RWPE2 (cell line): ENCODE results near the gene SCN3B.

ENCODE experiments used
- ATAC-seq: fragments of 200-7000 bp; cut with Tn5 transposase; 3 replicates; pipeline ENCODE4 v1.9.1; 2021; ENCODE audit warnings: low read depth
- DNase-seq: peaks from one replicate; pipeline ENCODE4 v3.0.0-alpha.2; 2020; ENCODE audit warnings: low spot score
- H3K27ac ChIP-seq: fragments of 450-650 bp; 2 replicates; pipeline ENCODE4 v1.5.1; 2017; ENCODE audit warnings: mild to moderate bottlenecking; ENCODE audit not compliant: poor library complexity, severe bottlenecking
- H3K27me3 ChIP-seq: fragments of 250-450 bp; sonication (Bioruptor Pico); 2 replicates; pipeline ENCODE4 v1.5.1; 2021; ENCODE audit warnings: mild to moderate bottlenecking, moderate library complexity; ENCODE audit not compliant: insufficient read depth, poor library complexity, severe bottlenecking
- H3K36me3 ChIP-seq: fragments of 250-450 bp; sonication (Bioruptor Pico); 2 replicates; pipeline ENCODE4 v1.5.1; 2020; ENCODE audit warnings: low read depth, mild to moderate bottlenecking, moderate library complexity
- H3K4me1 ChIP-seq: fragments of 250-450 bp; sonication (Bioruptor Pico); 2 replicates; pipeline ENCODE4 v1.5.1; 2021; ENCODE audit warnings: mild to moderate bottlenecking, moderate library complexity; ENCODE audit not compliant: insufficient read depth, poor library complexity, severe bottlenecking
- H3K4me3 ChIP-seq: fragments of 250-450 bp; sonication (Bioruptor Pico); 2 replicates; pipeline ENCODE4 v1.5.1; 2021; ENCODE audit warnings: mild to moderate bottlenecking, moderate library complexity; ENCODE audit not compliant: severe bottlenecking
- H3K9me3 ChIP-seq: fragments of 250-450 bp; sonication (Bioruptor Pico); 2 replicates; pipeline ENCODE4 v1.5.1; 2021; ENCODE audit warnings: mild to moderate bottlenecking, moderate library complexity; ENCODE audit not compliant: severe bottlenecking
- TF ChIP-seq, protein P1 (sequence below): fragments of 450-650 bp; IDR thresholded peaks from one replicate; pipeline ENCODE4 v1.5.1; 2017; ENCODE audit warnings: mild to moderate bottlenecking, moderate library complexity; ENCODE audit not compliant: poor library complexity, severe bottlenecking

SCN3B gene

DNA sequence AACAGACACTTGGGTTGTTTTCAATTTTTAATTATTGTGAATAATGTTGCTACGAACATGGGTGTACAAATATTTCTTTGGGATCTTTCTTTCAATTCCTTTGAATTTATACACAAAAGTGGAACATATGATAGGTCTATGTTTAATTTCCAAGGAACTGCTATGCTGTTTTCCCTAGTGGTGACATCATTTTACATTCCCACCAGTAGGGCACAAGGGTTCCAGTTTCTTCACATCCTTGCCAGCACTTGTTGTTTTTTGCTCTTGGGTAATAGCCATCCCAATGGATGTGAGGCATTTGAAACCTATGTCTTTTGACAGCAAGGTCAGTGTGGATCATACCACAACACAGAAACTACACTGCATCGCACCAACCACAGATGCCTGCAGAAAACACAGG lies 41.8 kb upstream of the SCN3B start:
- Histone ChIP-seq H3K36me3 (no peaks in the 10 kb centered on the region), H3K27me3 (no peaks in the 10 kb centered on the region), H3K9me3 (no peaks in the 10 kb centered on the region), H3K27ac (no peak overlapping the region), H3K4me1 (peaks cover 7% of the 10 kb centered on the region), H3K4me3 (no peak overlapping the region)
- 0 out of 3 replicates have a peak, but pooled peaks have one; percentile 29 for ATAC-seq
- no peak for DNase-seq
- TF ChIP-seq, protein P1, sequence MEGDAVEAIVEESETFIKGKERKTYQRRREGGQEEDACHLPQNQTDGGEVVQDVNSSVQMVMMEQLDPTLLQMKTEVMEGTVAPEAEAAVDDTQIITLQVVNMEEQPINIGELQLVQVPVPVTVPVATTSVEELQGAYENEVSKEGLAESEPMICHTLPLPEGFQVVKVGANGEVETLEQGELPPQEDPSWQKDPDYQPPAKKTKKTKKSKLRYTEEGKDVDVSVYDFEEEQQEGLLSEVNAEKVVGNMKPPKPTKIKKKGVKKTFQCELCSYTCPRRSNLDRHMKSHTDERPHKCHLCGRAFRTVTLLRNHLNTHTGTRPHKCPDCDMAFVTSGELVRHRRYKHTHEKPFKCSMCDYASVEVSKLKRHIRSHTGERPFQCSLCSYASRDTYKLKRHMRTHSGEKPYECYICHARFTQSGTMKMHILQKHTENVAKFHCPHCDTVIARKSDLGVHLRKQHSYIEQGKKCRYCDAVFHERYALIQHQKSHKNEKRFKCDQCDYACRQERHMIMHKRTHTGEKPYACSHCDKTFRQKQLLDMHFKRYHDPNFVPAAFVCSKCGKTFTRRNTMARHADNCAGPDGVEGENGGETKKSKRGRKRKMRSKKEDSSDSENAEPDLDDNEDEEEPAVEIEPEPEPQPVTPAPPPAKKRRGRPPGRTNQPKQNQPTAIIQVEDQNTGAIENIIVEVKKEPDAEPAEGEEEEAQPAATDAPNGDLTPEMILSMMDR: no peak

DNA sequence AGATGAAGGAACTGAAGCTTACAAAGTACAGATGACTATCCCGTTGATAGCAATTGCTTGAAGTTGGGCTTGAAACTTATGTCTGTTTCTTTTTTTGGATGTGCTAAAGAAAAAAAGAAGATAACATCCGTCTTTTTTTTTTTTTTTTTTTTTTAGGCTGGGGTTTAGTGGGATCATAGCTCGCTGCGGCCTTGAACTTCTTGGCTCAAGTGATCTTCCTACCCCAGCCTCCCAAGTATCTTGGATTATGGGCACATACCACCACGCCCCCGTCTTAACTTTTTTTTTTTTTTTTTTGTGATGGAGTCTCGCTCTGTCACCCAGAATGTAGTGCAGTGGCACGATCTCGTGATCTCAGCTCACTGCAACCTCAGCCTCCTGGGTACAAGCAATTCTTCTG lies 40.8 kb upstream of the SCN3B start:
- DNase-seq (no peak), ATAC-seq (no peak)
- peaks cover 7% of the 10 kb centered on the region for H3K4me1 ChIP-seq
- TF ChIP-seq, protein P1: no peak
- H3K36me3 ChIP-seq: no peaks in the 10 kb centered on the region
- H3K27ac ChIP-seq: no peak overlapping the region
- H3K4me3 ChIP-seq: no peak overlapping the region
- no peaks in the 10 kb centered on the region for H3K27me3 ChIP-seq
- no peaks in the 10 kb centered on the region for H3K9me3 ChIP-seq

DNA sequence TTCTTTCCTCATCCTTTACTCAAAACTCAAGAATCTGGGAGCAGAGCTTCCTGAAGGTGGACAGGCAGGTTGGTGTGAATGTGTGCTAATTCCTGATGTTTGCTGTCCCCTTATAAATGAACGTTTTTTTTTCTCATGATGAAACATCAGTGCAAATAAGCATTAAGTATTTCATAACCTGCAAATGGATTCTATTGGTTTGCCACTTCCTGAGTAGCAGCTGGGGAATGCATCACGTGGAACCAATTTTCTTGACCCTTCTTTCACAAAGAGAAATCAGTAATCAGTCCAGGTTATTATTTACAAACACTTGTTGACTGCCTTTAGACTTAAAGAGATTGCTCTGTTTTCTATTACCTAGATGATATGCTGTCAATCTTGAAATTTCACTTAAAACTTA lies 40.1 kb upstream of the SCN3B start:
- DNase-seq (no peak), ATAC-seq (peak; percentile 40; the same call in 2 of the 3 replicates)
- Histone ChIP-seq H3K4me3 (no peak overlapping the region), H3K27ac (no peak overlapping the region), H3K36me3 (no peaks in the 10 kb centered on the region), H3K9me3 (no peaks in the 10 kb centered on the region), H3K27me3 (no peaks in the 10 kb centered on the region), H3K4me1 (peaks cover 7% of the 10 kb centered on the region)
- TF ChIP-seq, protein P1: no peak

DNA sequence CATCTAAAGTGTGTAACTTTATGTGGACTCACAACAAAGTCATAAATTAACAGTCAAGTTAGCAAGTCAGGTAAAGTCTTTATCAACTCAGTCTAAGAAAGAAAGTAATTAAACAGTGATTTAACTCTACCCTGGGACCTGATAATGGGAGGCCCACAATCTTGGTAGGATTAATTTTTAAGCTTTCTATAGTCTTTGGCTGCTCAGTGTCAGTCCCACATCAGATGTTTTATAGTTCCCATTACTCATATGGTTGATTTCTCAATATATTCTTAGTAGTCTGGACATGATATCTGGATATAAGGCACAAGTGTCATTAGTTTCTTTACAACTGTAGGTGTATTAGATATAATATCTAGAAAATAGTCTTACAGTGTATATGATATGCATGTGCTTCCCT lies 38.5 kb upstream of the SCN3B start:
- H3K36me3 ChIP-seq: no peaks in the 10 kb centered on the region
- peaks cover 7% of the 10 kb centered on the region for H3K4me1 ChIP-seq
- TF ChIP-seq, protein P1: no peak
- ATAC-seq (no peak), DNase-seq (no peak)
- H3K9me3 ChIP-seq: no peaks in the 10 kb centered on the region
- no peak overlapping the region for H3K4me3 ChIP-seq
- no peaks in the 10 kb centered on the region for H3K27me3 ChIP-seq
- no peak overlapping the region for H3K27ac ChIP-seq

DNA sequence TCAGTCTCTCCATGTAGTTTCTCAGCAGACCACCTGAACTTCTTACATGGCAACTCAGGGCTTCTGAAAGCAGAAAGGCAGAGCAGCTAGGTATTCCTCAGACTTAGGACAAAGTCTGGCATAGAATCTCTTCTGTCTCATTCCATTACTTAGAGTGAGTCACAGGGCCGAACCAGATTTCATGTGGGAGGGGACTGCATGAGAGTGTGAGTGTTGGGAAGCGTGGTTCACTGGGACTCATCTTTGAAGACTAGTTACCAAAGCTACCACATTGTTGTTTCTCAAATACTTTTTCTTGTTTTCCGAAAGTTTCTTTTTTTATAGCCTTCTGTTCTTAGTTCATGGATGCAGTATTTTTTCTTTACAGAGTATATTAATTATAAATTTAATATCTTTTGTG lies 36.1 kb upstream of the SCN3B start:
- no peak overlapping the region for H3K27ac ChIP-seq
- H3K9me3 ChIP-seq: no peaks in the 10 kb centered on the region
- TF ChIP-seq, protein P1: no peak
- H3K4me1 ChIP-seq: peaks cover 7% of the 10 kb centered on the region
- DNase-seq (no peak), ATAC-seq (peak; percentile 97)
- H3K27me3 ChIP-seq: no peaks in the 10 kb centered on the region
- no peak overlapping the region for H3K4me3 ChIP-seq
- H3K36me3 ChIP-seq: no peaks in the 10 kb centered on the region
